GM21786 (cell line): Measurements from ENCODE around the gene KRT8.

Experiments used
- ATAC-seq: cut with Tn5 transposase; IDR thresholded peaks from one replicate; pipeline ENCODE4 v1.9.1; 2021; ENCODE audit not compliant: unreplicated experiment

The KRT8 gene

DNA sequence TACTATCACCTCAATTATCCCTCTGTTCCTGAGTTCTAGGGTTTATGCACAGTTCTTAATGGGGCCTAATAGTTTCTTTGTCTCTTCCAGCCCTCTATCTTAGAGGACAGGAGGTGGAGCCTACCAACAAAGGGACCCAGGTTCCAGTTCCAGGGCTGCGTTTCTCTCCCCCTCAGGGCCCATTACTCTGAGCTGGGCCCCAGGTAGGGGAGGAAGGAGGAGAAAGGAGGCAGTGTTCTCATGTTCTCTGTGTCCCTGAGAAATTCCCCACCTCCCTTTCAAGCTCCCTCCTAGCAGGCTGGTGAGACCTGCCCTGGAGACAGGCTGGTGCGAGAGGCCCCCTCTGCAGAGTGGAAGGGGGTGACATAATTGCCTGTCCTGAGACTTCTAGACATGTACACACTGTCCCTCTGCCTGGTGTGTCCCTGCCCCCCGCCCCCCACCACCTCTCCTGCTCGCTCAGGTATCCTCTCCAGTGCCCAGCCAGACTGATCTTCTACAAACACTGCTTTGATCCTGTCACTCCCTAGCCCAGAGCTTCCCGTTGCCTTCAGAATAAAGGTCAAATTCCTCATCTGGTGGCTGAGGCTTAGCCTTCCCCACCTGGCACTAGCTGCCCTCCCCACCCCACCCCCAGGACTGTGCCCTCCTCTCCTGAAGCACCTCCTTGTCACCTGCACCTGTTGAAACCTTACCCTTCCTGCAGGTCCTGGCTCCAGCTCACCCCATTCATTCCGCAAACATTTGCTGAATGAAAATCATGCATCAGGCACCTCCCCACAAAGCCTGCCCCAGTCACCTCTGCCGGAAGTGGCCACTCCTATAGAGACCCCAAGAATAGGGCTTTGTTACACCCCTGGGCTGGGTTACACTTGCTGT, 21.1 kb upstream of the KRT8 start:
- ATAC-seq: no peak

DNA sequence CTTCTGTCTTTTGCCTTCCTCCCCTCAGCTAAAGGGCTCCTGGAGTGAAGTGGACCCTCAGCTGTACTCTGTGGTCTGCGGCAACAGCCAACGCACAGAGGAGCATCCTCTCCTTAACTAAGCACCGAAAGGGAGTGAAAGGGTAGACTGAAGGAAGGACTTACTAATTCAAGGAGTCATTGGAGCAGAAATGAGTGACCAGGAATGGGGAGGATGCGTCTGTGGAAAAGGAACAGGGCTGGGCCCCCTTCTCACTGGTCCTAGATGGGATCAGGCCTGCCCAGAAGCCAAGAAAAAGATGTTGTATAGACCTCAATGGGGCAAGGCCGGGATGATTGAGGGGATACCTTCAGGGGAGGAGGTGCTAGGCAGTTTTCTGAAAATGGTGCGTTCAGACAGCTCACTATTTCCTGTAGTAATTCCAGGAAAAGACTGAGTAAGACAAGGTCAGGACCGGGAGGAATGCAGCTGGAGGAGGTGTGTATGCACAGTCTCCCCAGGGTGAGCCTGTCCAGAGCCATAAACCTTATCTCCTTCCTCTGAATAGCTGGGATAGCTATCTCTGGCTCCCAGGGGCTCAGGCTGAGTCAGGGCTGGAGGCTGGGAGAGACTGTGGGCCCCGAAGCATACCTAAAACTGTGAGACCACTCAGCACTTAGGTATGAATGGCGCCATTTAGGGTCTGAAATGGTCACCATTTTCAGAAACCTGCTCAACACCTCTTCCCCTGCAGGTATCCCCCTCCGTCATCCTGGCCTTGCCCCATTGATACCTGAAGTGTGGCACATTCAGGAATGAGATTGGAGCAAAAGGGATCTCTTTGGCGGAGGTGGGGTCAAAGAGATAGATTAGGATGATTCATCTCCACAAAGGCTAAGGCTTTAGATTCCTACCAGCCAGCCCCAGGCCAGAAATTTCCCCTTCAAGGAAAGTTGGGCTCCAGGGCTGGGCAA, 20.2 kb upstream of the KRT8 start:
- no peak for ATAC-seq

GRCh38 chr12:52921488-52922165, 16.8 kb upstream of the KRT8 start:
- no peak for ATAC-seq

DNA sequence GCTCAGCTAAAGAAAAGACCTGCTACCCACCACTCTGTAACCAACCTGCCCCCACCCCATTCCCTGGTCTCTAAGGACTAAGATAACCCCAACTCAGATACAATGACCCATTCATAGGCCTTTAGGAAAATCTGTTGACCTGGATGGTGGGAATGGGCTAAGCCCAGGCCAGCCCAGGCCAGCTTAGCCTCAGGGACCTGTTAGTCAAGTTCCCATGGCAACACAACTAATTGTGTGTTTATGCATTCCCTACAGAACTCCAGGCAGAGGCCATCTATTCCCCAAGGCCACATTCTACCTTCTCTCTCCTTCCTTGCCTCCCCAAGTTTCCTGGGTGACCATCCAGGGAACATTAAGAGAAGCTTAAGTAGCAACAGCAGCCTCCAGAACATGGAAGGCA, 16.1 kb upstream of the KRT8 start:
- ATAC-seq: no peak

DNA sequence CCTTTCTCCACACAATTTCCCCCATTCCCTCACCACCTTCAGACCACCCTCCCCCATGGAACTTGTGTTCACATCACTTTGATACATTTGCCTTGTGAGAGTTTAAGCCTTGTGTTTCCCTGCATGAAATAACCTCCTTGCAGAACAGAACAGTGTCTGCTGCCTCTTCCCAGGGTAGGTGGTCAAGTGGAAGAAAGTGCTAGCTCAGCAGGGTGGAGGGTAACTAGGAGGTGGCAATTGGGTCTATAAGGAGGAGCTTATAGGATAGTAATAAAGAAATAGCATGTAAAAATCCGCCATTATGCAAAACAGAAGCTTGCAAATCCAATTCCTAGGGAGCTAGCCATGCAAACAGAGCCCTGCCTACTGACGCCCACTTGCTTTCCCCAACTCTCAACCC, 13.9 kb upstream of the KRT8 start:
- no peak for ATAC-seq

DNA sequence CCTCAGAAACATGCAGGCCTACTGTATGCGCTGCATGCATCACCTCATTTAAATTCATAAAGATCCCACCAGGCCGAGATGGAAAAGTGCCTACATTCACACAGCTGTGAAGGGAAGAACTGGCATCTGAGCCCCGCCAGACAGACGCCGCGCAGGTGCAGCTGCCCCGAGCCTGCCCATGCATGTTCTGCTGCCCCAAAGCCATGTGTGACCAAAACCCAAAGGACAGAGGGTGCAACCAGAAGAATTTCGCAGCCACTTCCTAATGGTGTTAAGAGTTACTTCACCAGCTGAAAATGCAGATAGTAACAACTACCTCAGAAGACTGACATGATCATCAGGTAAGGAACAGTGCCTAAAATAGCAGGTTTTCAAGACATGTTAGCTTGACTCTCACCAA, 13.5 kb upstream of the KRT8 start:
- ATAC-seq: no peak

GRCh38 chr12:52917800-52918199, 12.9 kb upstream of the KRT8 start:
- ATAC-seq: no peak

DNA sequence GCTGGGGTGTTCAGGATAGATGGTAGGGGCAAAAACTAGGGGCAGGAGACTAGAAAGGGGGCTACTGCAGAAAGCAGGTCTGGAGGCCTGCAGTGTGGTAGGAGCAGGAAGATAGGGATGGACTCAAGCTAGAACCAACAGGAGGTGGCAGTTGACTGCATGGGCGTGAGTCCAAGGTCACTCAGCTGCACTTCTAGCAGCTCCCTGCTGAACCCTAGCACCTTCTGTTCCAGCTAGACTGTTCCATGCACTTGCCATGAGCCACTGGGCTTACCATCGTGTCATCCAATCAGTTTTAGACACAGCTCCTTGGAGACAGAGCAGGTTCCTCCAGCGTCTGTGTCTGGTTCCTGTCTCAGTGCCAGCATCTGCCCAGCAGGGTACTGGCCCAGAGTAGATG, 11.3 kb upstream of the KRT8 start:
- ATAC-seq: no peak

DNA sequence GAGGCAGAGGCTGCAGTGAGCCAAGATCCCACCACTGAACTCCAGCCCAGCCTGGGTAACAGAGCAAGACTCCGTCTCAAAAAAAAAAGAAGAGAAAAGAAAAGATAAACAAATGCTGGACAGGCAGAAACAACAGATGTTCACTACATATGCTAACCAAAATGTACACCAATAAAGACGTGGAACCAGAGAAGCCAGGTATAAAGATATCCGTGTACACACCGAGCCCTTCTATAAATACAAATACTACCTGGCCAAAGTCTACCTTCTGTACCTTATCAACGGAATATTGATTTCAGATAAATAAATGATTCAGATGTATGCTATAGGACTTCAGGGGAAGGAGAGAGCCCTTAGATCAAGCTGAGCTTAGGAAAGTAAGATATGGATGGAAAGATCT, 10.8 kb upstream of the KRT8 start:
- ATAC-seq: no peak

- no peak for ATAC-seq
These were observed 9.8 kb upstream of the KRT8 start for GRCh38 chr12:52914576-52915121.

DNA sequence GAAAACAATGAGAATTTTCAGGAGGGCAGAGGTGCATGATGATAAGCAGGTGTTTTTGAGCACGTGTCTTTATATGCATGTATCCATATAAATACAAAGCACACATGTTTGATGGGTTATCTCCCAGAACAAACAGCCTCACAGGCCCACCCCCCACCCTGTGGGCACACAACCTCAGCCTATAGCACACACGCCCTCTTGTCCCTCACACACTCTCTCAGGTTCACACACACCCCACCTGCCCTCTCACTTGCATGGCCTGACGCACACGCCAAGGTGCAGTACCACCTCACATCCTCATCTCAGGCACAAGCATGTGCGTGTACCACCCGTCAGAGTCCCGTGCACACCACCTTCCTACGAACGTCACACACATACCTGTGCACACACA, 8.6 kb upstream of the KRT8 start:
- ATAC-seq: no peak

- ATAC-seq: no peak
These were observed 8.0 kb upstream of the KRT8 start for GRCh38 chr12:52912711-52913430.

DNA sequence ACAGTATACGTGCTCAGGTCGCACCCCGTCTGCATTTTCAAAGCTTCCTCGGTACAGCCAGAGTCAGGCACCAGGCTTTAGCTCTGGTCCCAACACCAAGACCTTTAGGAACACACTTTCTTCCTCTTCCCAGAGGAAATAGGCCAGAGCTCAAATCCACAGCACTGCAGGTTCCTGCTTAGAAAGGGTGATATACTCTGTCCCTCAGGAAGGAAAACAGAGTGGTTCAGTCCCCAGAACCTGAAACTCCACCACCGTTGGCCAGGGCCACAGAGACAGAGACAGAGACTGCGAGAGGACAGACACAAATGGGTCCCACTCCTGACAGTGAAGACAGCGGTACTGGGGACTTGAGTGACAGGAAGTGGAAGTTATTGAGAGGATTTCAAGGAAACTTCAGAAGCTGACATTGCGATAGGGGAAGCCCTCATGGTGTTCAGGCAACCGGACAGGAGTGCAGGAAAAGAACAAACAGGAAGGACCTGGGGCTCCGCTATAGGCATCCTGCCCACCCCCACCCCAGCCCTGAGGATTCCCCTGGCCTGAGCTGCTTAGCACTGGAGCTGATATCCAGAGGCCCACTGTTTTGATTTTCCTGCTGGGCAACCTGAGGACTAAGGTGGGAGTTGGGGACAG, 5.5 kb upstream of the KRT8 start:
- no peak for ATAC-seq

- ATAC-seq: no peak
These were observed 4.9 kb upstream of the KRT8 start for GRCh38 chr12:52909796-52910195.

DNA sequence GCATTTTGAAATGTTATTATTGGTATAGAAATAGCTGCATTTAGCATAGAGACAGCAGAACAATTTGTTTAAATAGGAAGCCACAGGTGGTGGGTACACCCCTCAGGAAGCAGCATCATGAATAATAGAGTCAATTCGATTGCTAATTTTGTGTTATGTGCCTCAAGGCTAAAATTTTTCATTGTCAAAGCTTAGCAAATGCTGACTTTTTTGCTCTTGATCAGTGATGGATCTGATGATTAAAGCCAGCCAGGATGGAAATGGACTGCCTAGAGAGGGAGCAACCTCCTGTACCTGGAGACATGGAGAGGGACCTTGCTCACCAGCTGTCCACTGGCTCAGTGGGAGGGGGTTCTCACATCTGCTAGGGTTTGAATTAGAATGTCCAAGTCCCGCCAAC, 4.5 kb upstream of the KRT8 start:
- no peak for ATAC-seq

DNA sequence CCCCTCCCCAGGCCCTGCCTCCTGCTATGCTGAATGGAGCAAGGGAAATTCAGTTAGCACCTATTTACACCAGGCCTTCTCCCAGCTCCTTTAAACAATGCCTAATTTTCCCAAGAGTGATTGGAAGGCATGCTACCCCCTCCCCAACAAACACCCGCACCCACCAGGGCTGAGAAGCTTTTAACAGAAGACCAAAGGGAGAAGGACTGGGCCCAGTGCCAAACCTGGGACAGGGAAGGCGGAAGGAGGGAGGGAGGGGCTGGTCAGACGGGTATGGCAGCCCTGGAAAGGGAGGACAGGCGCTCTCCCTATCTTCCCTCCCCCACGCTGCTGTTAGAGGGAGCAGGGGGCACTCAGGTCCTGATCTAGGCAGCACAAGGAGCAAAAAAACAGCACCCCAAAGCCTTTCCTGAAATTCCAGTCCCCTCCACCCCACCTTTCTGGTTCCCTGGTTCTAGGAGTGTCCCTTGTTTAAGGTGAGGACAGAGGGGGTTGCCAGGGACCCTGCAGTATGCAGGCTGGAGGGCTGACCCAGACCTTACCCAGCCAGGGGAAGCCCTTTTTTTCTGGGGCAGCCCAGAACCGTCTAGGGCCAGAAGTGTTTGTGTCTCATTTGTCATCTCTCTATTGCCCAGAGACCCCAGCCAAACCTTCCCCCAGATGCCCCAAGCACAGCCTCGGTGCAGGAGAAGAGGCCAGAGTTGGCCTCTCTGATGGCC, 2.4 kb upstream of the KRT8 start:
- no peak for ATAC-seq

DNA sequence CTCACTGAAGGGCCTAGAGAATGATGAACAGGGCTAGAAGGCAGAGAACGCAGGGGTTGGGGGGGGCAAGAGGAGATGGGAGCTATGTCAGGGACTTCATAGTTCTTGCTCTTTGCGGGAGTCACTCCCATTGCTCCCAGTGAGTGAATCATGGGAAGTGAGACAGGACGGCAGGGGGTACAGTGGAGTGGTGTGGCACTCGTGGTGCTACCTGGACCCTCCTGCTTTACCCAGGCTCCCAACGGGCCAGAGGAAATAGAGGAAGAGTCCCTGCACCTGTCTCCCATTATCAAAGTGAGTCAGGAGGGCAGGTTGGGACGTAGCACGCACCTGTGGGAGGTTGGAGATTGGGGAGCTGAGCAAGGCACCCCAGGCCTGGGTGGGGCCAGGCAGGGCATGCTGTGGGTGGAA, 1.3 kb upstream of the KRT8 start:
- ATAC-seq: no peak

DNA sequence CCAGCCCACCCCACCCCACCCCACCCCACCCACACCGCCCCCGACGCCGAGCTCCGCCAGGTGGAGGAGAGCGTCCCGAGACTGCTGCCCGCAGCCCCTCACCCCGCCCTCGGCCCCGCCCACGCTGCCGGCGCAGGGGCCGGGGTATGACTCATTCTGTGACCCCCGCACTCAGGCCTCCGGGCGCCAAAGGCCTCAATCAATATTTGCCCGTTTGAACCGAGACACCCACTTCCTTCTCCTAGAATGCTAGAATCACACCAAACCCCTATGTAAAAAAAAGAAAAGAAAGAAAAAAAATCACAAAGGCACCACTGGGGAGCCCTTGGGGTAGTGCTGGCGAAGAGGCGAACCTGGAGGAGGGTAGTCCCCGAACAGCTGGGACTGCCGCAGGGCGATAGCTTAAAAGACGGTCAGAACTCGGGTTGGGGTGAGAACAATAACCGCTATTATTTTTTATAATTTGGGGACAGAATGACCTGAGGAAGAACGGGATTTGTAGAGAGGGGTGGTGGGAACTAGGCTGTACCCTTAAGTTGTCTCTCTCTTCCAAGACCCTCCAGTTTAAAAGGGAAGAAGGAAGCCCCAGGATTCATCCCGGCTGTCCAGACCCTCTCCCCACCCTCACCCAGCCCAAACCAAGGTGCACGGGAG, 894 bp downstream of the KRT8 start:
- peak; percentile 77 for ATAC-seq

GRCh38 chr12:52903285-52903854, 1.5 kb downstream of the KRT8 start:
- peak; percentile 6 for ATAC-seq
